HCT116 (cell line): ENCODE results near the gene ZBTB37. TPM values are rescaled to one million over a fixed set of nuclear protein-coding genes. Genes with fewer than 3 reads are reported as not detected.

ENCODE experiments used
- ATAC-seq: fragments of 200-7000 bp; cut with Tn5 transposase; 2 replicates; pipeline ENCODE4 v1.9.1; 2020; ENCODE audit warnings: mild to moderate bottlenecking, moderate library complexity
- BruUV-seq: library from RNA; stranded (reverse); fragments of 400-500 nt; replicated peaks from 2 replicates; lab custom pipeline; 2021; lab: Mats Ljungman, UMichigan
- CTCF ChIA-PET: fragments of 300-600 bp; sonication (Branson Sonifier 250); formaldehyde crosslinking; loops from one replicate; lab custom pipeline; 2021; ENCODE audit warnings: antibody characterized with exemption; lab: Charles Lee
- POLR2A ChIA-PET: fragments of 300-600, 350-600 bp; sonication (Branson Sonifier 250); formaldehyde crosslinking; loops from one replicate; lab custom pipeline; 2021; ENCODE audit warnings: antibody characterized with exemption; lab: Charles Lee
- RAD21 ChIA-PET, 2 experiments: fragments of 300-600 bp; sonication (Branson Sonifier 250); formaldehyde crosslinking; loops; one replicate each; lab custom pipeline; 2023; ENCODE audit warnings: low total read pairs in 2 of 2; ENCODE audit not compliant: uncharacterized antibody in 2 of 2, unreplicated experiment in 2 of 2, low non-redundant PET in 1 of 2; lab: Charles Lee
- DNase-seq: peaks from one replicate; pipeline ENCODE4 v3.0.0-alpha.2; 2010; ENCODE audit warnings: low read depth, low spot score
- H2AFZ ChIP-seq: fragments of 200-600 bp; shearing (Covaris generic), sonication (generic); 2 replicates; pipeline ENCODE4 v1.6.1; 2017; ENCODE audit warnings: low read depth, mixed run types, mixed read lengths, antibody characterized with exemption, low read length; ENCODE audit not compliant: poor library complexity, severe bottlenecking
- H3K27ac ChIP-seq: 2 replicates; pipeline ENCODE4 v1.5.1; 2012; ENCODE audit warnings: low read depth, low read length
- H3K27me3 ChIP-seq: fragments of 200-600 bp; sonication (generic); 2 replicates; pipeline ENCODE4 v1.6.1; 2016; ENCODE audit warnings: mixed run types, low read length, mixed read lengths; ENCODE audit not compliant: insufficient read depth
- H3K36me3 ChIP-seq, 2 experiments: fragments of 200-500 bp in 1 of 2; fragments of 200-600 bp in 1 of 2; sonication (Bioruptor generic) in 1 of 2; sonication (generic) in 1 of 2; 2 replicates each; pipeline versions ENCODE4 v1.5.1 to v1.6.1; 2014 to 2016; ENCODE audit warnings: low read length in 2 of 2, inconsistent platforms in 1 of 2, mixed read lengths in 1 of 2, mixed run types in 1 of 2; ENCODE audit not compliant: insufficient read depth in 2 of 2, control insufficient read depth in 1 of 2
- H3K4me1 ChIP-seq, 2 experiments: fragments of 200-600 bp in 1 of 2; sonication (generic) in 1 of 2; 2 replicates each; pipeline versions ENCODE4 v1.5.1 to v1.6.1; 2012 to 2017; ENCODE audit warnings: low read length in 2 of 2, inconsistent platforms in 1 of 2, mild to moderate bottlenecking in 1 of 2, mixed read lengths in 1 of 2, mixed run types in 1 of 2, moderate library complexity in 1 of 2; ENCODE audit not compliant: insufficient read depth in 2 of 2, control insufficient read depth in 1 of 2
- H3K4me2 ChIP-seq: fragments of 200-600 bp; sonication (generic); 2 replicates; pipeline ENCODE4 v1.6.1; 2017; ENCODE audit warnings: mixed run types, low read length, mixed read lengths
- H3K4me3 ChIP-seq, 2 experiments: fragments of 200-600 bp in 1 of 2; sonication (generic) in 1 of 2; replicated peaks in 1 of 2; 2 replicates each; pipeline ENCODE4 v1.5.1; 2011 to 2016; ENCODE audit warnings: low read length in 2 of 2, control low read depth in 1 of 2, low read depth in 1 of 2, mild to moderate bottlenecking in 1 of 2, mixed read lengths in 1 of 2, mixed run types in 1 of 2
- H3K79me2 ChIP-seq: fragments of 200-600 bp; sonication (generic); 2 replicates; pipeline ENCODE4 v1.6.1; 2017; ENCODE audit warnings: mild to moderate bottlenecking, mixed run types, low read length, moderate library complexity, mixed read lengths; ENCODE audit not compliant: insufficient read depth
- H3K9ac ChIP-seq: fragments of 200-600 bp; sonication (generic); 2 replicates; pipeline ENCODE4 v1.6.1; 2016; ENCODE audit warnings: low read length, mixed read lengths
- H3K9me2 ChIP-seq: fragments of 200-600 bp; sonication (generic), shearing (Covaris generic); 2 replicates; pipeline ENCODE4 v1.6.1; 2017; ENCODE audit warnings: mixed run types, mild to moderate bottlenecking, moderate library complexity; ENCODE audit not compliant: insufficient read depth
- H3K9me3 ChIP-seq, 2 experiments: fragments of 200-500 bp in 1 of 2; fragments of 200-600 bp in 1 of 2; sonication (Bioruptor generic) in 1 of 2; sonication (generic) in 1 of 2; 2 replicates each; pipeline ENCODE4 v1.6.1; 2014 to 2017; ENCODE audit warnings: low read length in 2 of 2, mixed read lengths in 2 of 2, inconsistent platforms in 1 of 2, low read depth in 1 of 2, mild to moderate bottlenecking in 1 of 2, mixed run types in 1 of 2, moderate library complexity in 1 of 2; ENCODE audit not compliant: control insufficient read depth in 1 of 2, insufficient read depth in 1 of 2
- H4K20me1 ChIP-seq: fragments of 200-600 bp; sonication (generic), shearing (Covaris generic); 2 replicates; pipeline ENCODE4 v1.6.1; 2017; ENCODE audit warnings: mixed run types, mild to moderate bottlenecking, moderate library complexity; ENCODE audit not compliant: insufficient read depth
- CTCF ChIP-seq, 3 experiments: fragments of 200-600 bp in 1 of 3; sonication (generic) in 1 of 3; IDR thresholded peaks in 2 of 3; conservative IDR thresholded peaks in 1 of 3; 2 replicates each; pipeline ENCODE4 v1.5.1; 2012 to 2017; ENCODE audit warnings: low read depth in 2 of 3, low read length in 2 of 3, antibody characterized with exemption in 1 of 3, borderline replicate concordance in 1 of 3, control low read depth in 1 of 3, mild to moderate bottlenecking in 1 of 3, mixed read lengths in 1 of 3, mixed run types in 1 of 3, moderate library complexity in 1 of 3; ENCODE audit not compliant: insufficient read depth in 1 of 3
- ELF1 ChIP-seq: IDR thresholded peaks from 2 replicates; pipeline ENCODE4 v1.6.1; 2012; ENCODE audit warnings: low read depth, borderline replicate concordance
- EZH2 ChIP-seq: fragments of 200-600 bp; sonication (generic); IDR thresholded peaks from 2 replicates; pipeline ENCODE4 v1.6.1; 2017; ENCODE audit warnings: antibody characterized with exemption, mixed run types
- FOSL1 ChIP-seq: IDR thresholded peaks from 2 replicates; pipeline ENCODE4 v1.6.1; 2012; ENCODE audit warnings: low read depth
- JUND ChIP-seq: IDR thresholded peaks from 2 replicates; pipeline ENCODE4 v1.6.1; 2012
- POLR2A ChIP-seq: IDR thresholded peaks from 2 replicates; pipeline ENCODE4 v1.7.0; 2011; ENCODE audit warnings: borderline replicate concordance; ENCODE audit not compliant: insufficient read depth, insufficient read length; ENCODE audit errors: extremely low read depth
- POLR2AphosphoS5 ChIP-seq: IDR thresholded peaks from 2 replicates; pipeline ENCODE4 v1.6.1; 2011; ENCODE audit warnings: mild to moderate bottlenecking, low read depth, low read length, moderate library complexity
- RAD21 ChIP-seq: IDR thresholded peaks from 2 replicates; pipeline ENCODE4 v1.6.1; 2012; ENCODE audit warnings: low read depth, mild to moderate bottlenecking
- SIN3A ChIP-seq: IDR thresholded peaks from 2 replicates; pipeline ENCODE4 v1.6.1; 2012; ENCODE audit warnings: low read depth
- SP1 ChIP-seq: IDR thresholded peaks from 2 replicates; pipeline ENCODE4 v1.6.1; 2012; ENCODE audit warnings: low read depth
- ZNF274 ChIP-seq: fragments of 200-500 bp; sonication (Bioruptor generic); IDR thresholded peaks from 2 replicates; pipeline ENCODE4 v1.6.1; 2014; ENCODE audit warnings: mild to moderate bottlenecking, low read depth, low read length, inconsistent platforms
- intact Hi-C: fragments of 100-400 bp; cut with micrococcal nuclease; formaldehyde crosslinking; loops from 2 replicates; pipeline ENCODE4 v1.10.0; 2022
- total RNA-seq: library from RNA; stranded (reverse); gene quantifications from one replicate; pipeline ENCODE4 v1.2.1, GENCODE V29; 2021; ENCODE audit not compliant: unreplicated experiment
- TF ChIP-seq, protein P1 (sequence below): IDR thresholded peaks from 2 replicates; pipeline ENCODE4 v1.6.1; 2012
- TF ChIP-seq, protein P2 (sequence below): IDR thresholded peaks from 2 replicates; pipeline ENCODE4 v1.6.1; 2012
- TF ChIP-seq, protein P3 (sequence below): IDR thresholded peaks from 2 replicates; pipeline ENCODE4 v1.6.1; 2012; ENCODE audit warnings: low read depth

ZBTB37 gene
- total RNA-seq, 1 experiment from 2014 or later, result 9.5 TPM

DNA sequence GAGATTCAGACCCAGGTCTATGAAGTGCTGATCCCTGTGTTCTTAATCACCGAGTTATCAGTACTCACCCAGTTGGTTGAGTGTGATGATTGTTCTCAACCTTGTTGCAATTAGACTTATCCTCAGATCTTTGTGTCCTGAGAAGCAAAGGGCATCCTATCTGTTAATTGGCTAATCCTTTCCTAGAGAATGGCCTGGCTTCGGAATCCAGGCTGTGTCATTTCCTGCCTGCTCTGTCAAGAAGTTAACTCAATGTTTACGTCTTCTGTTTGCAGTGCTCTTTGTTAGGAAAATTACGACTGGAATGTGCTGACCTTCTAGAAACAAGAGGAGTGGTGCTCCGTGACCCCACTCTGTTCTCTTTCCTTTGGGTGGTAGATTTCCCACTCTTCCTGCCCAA, 15.1 kb upstream of the ZBTB37 start:
- Histone ChIP-seq H3K4me3 (no peak overlapping the region), H3K36me3 (peaks cover 3 to 17% of the 10 kb centered on the region in 2 experiments; a peak in 2 of 4 replicates), H3K4me2 (no peak overlapping the region), H3K4me1 (no peaks in the 10 kb centered on the region), H3K27me3 (no peaks in the 10 kb centered on the region), H3K9ac (no peak overlapping the region), H3K9me2 (no peaks in the 10 kb centered on the region), H2AFZ (no peak overlapping the region), H3K9me3 (no peaks in the 10 kb centered on the region), H3K79me2 (no peaks in the 10 kb centered on the region), H4K20me1 (no peaks in the 10 kb centered on the region; the same call in 1 of the 2 replicates), H3K27ac (no peak overlapping the region)
- no peak for DNase-seq
- intact Hi-C loops, result no loop called here
- ChIA-PET POLR2A (no interaction called here), RAD21 (no interaction called here), CTCF (no interaction called here)
- TF ChIP-seq SIN3A, result no peak
- BruUV-seq, result no TSS peak
- ATAC-seq, result no peak

GRCh38 chr1:173856014-173856413, 12.2 kb upstream of the ZBTB37 start:
- ChIA-PET CTCF (no interaction called here), POLR2A (no interaction called here), RAD21 (no interaction called here)
- H3K4me3 ChIP-seq, result no peak overlapping the region
- no peaks in the 10 kb centered on the region for H3K4me1 ChIP-seq
- intact Hi-C loops, result no loop called here
- ATAC-seq (no peak), DNase-seq (no peak)
- H3K27ac ChIP-seq, result no peak overlapping the region
- H3K9ac ChIP-seq, result no peak overlapping the region
- no peak overlapping the region for H2AFZ ChIP-seq
- H3K9me3 ChIP-seq, result no peaks in the 10 kb centered on the region
- no peaks in the 10 kb centered on the region; the same call in 1 of the 2 replicates for H4K20me1 ChIP-seq
- no peaks in the 10 kb centered on the region for H3K9me2 ChIP-seq
- H3K79me2 ChIP-seq, result no peaks in the 10 kb centered on the region
- peaks cover 3 to 17% of the 10 kb centered on the region in 2 experiments; a peak in 2 of 4 replicates for H3K36me3 ChIP-seq
- TF ChIP-seq, protein P1, sequence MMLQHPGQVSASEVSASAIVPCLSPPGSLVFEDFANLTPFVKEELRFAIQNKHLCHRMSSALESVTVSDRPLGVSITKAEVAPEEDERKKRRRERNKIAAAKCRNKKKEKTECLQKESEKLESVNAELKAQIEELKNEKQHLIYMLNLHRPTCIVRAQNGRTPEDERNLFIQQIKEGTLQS, result no peak
- TF ChIP-seq ELF1 (no peak), POLR2A (no peak), EZH2 (no peak), POLR2AphosphoS5 (no peak), SP1 (no peak), JUND (no peak), CTCF (IDR thresholded peaks at IDR 0.05 in 2 of 3, conservative IDR thresholded peaks at IDR 0.05 in 1 of 3; ENCODE audit: borderline replicate concordance in 1 of 3, insufficient read depth in 1 of 3, low read depth in 2 of 3, low read length in 2 of 3) (no peak), ZNF274 (no peak), RAD21 (no peak), FOSL1 (no peak)
- TF ChIP-seq, protein P2, sequence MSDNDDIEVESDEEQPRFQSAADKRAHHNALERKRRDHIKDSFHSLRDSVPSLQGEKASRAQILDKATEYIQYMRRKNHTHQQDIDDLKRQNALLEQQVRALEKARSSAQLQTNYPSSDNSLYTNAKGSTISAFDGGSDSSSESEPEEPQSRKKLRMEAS, result no peak
- TF ChIP-seq, protein P3, sequence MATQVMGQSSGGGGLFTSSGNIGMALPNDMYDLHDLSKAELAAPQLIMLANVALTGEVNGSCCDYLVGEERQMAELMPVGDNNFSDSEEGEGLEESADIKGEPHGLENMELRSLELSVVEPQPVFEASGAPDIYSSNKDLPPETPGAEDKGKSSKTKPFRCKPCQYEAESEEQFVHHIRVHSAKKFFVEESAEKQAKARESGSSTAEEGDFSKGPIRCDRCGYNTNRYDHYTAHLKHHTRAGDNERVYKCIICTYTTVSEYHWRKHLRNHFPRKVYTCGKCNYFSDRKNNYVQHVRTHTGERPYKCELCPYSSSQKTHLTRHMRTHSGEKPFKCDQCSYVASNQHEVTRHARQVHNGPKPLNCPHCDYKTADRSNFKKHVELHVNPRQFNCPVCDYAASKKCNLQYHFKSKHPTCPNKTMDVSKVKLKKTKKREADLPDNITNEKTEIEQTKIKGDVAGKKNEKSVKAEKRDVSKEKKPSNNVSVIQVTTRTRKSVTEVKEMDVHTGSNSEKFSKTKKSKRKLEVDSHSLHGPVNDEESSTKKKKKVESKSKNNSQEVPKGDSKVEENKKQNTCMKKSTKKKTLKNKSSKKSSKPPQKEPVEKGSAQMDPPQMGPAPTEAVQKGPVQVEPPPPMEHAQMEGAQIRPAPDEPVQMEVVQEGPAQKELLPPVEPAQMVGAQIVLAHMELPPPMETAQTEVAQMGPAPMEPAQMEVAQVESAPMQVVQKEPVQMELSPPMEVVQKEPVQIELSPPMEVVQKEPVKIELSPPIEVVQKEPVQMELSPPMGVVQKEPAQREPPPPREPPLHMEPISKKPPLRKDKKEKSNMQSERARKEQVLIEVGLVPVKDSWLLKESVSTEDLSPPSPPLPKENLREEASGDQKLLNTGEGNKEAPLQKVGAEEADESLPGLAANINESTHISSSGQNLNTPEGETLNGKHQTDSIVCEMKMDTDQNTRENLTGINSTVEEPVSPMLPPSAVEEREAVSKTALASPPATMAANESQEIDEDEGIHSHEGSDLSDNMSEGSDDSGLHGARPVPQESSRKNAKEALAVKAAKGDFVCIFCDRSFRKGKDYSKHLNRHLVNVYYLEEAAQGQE, result no peak
- no peak overlapping the region for H3K4me2 ChIP-seq
- no TSS peak for BruUV-seq
- H3K27me3 ChIP-seq, result no peaks in the 10 kb centered on the region
